GM18507 (cell line): Measurements from ENCODE around the gene COL4A6.

Experiments used
- DNase-seq: peaks from one replicate; pipeline ENCODE4 v3.0.0; 2011; ENCODE audit warnings: low read depth; ENCODE audit not compliant: insufficient read length; ENCODE audit errors: extremely low spot score
- FAIRE-seq: peaks from 2 replicates; lab custom pipeline; 2011; peaks lifted over from hg19 to GRCh38; lab: Jason Lieb, UNC

COL4A6 gene

DNA sequence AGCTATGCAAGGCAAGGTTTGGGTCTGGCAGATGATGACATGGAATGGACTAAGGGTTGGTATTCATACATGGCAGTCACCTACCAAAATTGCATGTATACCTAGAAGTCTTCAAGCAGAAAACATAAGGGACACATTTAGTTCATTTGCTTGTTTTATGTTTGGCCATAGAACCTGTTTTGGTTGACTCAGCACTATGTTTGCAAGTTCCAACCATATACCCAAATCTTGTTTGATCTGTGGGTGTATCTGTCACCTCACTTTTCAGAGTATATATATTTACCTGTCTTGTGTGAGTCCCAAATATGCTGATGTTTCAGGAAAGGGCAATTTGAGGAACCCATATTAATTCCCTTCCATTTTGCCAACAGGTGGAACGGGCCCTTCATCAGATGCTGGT is 307.3 kb downstream of the COL4A6 start:
- no peak for FAIRE-seq
- DNase-seq, result no peak

GRCh38 chrX:108127152-108127551 is 311.1 kb downstream of the COL4A6 start:
- FAIRE-seq (no peak), DNase-seq (no peak)

GRCh38 chrX:108126661-108127060 is 311.6 kb downstream of the COL4A6 start:
- FAIRE-seq, result no peak
- DNase-seq, result no peak

DNA sequence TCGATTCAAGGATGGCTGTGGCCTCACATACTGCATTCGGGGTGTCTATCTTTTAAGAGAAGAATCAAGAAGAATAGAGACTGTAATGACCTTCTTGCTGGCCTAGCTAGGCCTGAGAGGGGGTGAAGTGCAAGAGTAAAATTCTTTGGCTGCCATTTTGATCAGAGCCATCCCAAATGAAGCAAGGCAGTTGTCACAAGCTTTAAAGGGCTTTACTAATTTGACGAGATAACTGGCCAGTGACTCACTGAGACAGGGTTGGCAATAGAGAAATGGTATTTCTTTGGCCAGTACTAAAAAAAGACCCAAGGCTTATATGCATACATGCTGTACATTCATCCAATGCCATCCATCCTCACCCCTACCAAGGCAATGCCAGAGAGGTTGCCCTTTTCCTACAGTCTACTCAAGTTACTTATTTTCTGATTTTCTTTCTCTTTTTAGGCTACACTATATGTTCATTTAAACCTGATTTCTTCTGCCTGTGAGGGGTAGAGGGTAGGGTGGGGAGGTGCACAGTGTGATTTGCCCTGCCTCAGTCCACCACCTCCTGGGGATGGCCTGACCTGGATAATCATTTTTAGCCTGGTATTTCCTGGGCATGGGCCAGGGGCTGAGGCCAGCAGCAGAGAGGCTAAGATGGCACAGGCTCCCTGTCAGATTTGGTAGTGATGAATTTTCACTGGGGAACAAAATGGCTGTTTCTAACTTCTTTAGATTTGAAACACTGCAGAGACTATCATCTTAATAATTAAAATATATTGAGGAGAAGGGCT is 314.4 kb downstream of the COL4A6 start:
- no peak for FAIRE-seq
- no peak for DNase-seq

DNA sequence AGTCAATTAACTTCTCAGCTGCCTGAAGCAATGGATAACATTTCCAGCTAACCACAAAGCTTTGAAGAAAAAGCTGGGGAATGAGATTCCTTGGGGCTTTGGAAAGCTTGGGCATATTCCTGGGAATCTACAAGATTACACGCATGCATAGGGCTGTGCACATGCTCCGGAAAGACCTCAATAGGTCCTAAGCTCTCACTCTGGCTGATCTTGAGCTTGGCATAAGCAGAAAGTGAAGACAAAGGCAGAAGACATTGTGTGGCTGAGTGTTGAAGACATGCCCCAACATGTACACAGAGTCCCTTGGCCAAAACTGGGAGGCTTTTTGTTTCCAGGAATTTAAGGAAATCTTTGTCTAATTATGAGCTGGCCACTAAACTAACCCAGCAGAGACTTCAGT is 315.5 kb downstream of the COL4A6 start:
- FAIRE-seq (no peak), DNase-seq (no peak)

DNA sequence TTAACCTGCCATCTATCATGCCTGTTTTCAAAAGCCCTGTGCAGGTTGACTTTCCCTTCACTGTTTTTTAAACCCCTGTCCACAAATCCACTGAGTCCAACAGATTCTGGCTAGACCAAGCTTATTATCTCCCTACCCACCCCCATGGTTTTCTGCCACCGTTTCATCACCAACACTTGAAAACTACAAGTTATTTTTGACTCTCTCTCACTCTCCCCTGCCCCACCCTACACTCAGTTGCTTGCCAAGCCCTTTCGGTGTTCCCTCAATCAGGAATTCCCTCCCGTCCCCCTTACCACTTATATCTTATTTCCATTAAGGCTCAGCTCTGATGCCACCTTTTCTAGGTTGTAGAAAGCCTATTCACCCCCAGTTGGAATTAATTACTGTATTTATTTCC is 316.9 kb downstream of the COL4A6 start:
- FAIRE-seq (no peak), DNase-seq (no peak)

GRCh38 chrX:108117988-108118387 is 320.2 kb downstream of the COL4A6 start:
- no peak for DNase-seq
- FAIRE-seq, result no peak

- FAIRE-seq (no peak), DNase-seq (no peak)
These were observed 323.7 kb downstream of the COL4A6 start for GRCh38 chrX:108114541-108114940.
